Esophagus muscularis mucosa (tissue), 4 donors: ENCODE results near the gene NTM. TPM values are rescaled to one million over a fixed set of nuclear protein-coding genes. Genes with fewer than 3 reads are reported as not detected.

ENCODE experiments used
- DNase-seq: peaks from one replicate; pipeline ENCODE4 v3.0.0-alpha.2; 2017; ENCODE audit errors: extremely low spot score
- H3K27ac ChIP-seq, 4 donors: fragments of 200-600 bp; sonication (generic); replicated peaks in 1 of 4; 1 replicate in 3 of 4; 2 replicates in 1 of 4; pipeline ENCODE4 v1.5.1; 2016 to 2019; ENCODE audit warnings: mild to moderate bottlenecking in 1 of 4
- H3K27me3 ChIP-seq, 4 donors: fragments of 200-600 bp; sonication (generic); one replicate each; pipeline versions ENCODE4 v1.5.1 to v1.6.0; 2016 to 2019
- H3K36me3 ChIP-seq, 4 donors: fragments of 200-600 bp; sonication (generic); one replicate each; pipeline ENCODE4 v1.5.1; 2016 to 2019
- H3K4me1 ChIP-seq, 4 donors: fragments of 200-600 bp; sonication (generic); one replicate each; pipeline ENCODE4 v1.5.1; 2016 to 2019
- H3K4me3 ChIP-seq, 4 donors: fragments of 200-600 bp; sonication (generic); 1 replicate in 2 of 4; 2 replicates in 2 of 4; pipeline ENCODE4 v1.5.1; 2016 to 2019; ENCODE audit warnings: mild to moderate bottlenecking in 4 of 4, moderate library complexity in 1 of 4
- H3K9me3 ChIP-seq, 4 donors: fragments of 200-600 bp; sonication (generic); 1 replicate in 3 of 4; 2 replicates in 1 of 4; pipeline ENCODE4 v1.5.1; 2016 to 2019
- EP300 ChIP-seq: sonication (generic); formaldehyde crosslinking; IDR thresholded peaks from one replicate; pipeline ENCODE4 v1.6.1; 2017; ENCODE audit warnings: antibody characterized with exemption
- POLR2A ChIP-seq: fragments of 450-650 bp; IDR thresholded peaks from one replicate; pipeline ENCODE4 v1.6.1; 2017; ENCODE audit warnings: antibody characterized with exemption, moderate library complexity, mild to moderate bottlenecking, low read depth
- POLR2AphosphoS5 ChIP-seq, 2 donors: sonication (generic); formaldehyde crosslinking; IDR thresholded peaks; one replicate each; pipeline ENCODE4 v1.6.1; 2017; ENCODE audit warnings: antibody characterized with exemption in 2 of 2
- WGBS: methylation state at CpG from one replicate; pipeline ENCODE4 v1.1.5; 2018; 5-methylcytosine and 5-hydroxymethylcytosine counted together
- intact Hi-C: fragments of 100-400 bp; cut with DNase I; formaldehyde crosslinking; loops from one replicate; pipeline ENCODE4 v1.15.1; 2023
- total RNA-seq, 4 donors: library from RNA; depleted of rRNA; stranded (reverse); fragments of >200 nt; gene quantifications; one replicate each; pipeline versions ENCODE4 v1.1.0 to v1.2.1, GENCODE V29; 2016
- TF ChIP-seq, protein P1 (sequence below), 3 experiments: fragments of 200-600 bp in 2 of 3; fragments of 450-650 bp in 1 of 3; sonication (generic) in 2 of 3; IDR thresholded peaks; one replicate each; pipeline ENCODE4 v1.5.1; 2017 to 2019; ENCODE audit warnings: antibody characterized with exemption in 3 of 3, mild to moderate bottlenecking in 2 of 3, moderate library complexity in 1 of 3

The NTM gene
- total RNA-seq, 4 donors from 2014 or later = 5.6 to 25.3 (median 8.3) TPM

DNA sequence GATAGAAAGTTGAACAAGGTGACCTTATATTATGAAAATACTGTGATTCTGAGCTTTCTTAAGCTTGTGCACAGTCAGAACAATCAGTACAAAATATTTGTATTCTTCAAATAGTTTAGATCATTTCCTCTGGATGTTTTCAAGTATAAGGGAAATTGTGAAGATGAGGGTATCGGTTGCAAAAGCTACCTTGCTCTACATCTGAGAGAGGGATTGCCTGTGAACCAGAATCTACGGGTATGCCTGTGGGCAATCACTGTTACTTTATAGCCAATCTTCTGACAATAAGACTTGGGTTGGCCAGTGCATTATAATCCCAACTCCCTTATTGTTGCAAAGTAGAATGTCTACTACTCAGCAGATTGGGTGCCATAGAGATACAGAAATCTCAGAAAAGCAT, 90.5 kb downstream of the NTM start:
- Histone ChIP-seq H3K4me1 (no peaks in the 10 kb centered on the region), H3K9me3 (no peaks in the 10 kb centered on the region), H3K4me3 (no peak overlapping the region), H3K36me3 (no peaks in the 10 kb centered on the region), H3K27ac (no peak overlapping the region), H3K27me3 (peaks cover 0 to 26% (median 0%) of the 10 kb centered on the region in 4 donors)
- WGBS = 38% methylated on average over 2 of the region's 2 CpGs
- intact Hi-C loops = no loop called here
- DNase-seq = no peak
- TF ChIP-seq EP300 = no peak
- TF ChIP-seq POLR2AphosphoS5 (IDR thresholded peaks at IDR 0.05) = no peak
- TF ChIP-seq, protein P1, sequence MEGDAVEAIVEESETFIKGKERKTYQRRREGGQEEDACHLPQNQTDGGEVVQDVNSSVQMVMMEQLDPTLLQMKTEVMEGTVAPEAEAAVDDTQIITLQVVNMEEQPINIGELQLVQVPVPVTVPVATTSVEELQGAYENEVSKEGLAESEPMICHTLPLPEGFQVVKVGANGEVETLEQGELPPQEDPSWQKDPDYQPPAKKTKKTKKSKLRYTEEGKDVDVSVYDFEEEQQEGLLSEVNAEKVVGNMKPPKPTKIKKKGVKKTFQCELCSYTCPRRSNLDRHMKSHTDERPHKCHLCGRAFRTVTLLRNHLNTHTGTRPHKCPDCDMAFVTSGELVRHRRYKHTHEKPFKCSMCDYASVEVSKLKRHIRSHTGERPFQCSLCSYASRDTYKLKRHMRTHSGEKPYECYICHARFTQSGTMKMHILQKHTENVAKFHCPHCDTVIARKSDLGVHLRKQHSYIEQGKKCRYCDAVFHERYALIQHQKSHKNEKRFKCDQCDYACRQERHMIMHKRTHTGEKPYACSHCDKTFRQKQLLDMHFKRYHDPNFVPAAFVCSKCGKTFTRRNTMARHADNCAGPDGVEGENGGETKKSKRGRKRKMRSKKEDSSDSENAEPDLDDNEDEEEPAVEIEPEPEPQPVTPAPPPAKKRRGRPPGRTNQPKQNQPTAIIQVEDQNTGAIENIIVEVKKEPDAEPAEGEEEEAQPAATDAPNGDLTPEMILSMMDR (IDR thresholded peaks at IDR 0.05) = no peak
- TF ChIP-seq POLR2A = no peak

DNA sequence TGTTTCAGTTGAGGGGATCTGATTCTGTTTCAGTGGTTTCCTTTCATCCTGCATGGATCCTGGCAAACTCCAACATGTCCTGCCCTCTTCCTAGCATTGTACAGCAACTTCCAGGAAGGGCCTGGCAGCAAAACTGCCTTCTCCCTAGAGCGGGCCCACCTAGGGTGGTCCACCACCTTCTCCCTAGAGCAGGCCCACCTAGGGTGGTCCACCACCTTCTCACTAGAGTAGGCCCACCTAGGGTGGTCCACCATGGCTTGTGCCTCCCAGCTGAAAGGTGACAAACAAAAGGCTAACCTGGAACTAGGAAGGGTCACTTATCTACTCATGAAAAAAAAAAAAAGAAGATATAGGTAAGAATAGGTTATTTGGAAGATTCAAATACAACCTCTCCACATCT, 92.2 kb downstream of the NTM start:
- TF ChIP-seq POLR2AphosphoS5 (IDR thresholded peaks at IDR 0.05) (no peak), POLR2A (no peak), EP300 (no peak)
- TF ChIP-seq, protein P1 (IDR thresholded peaks at IDR 0.05) = no peak
- intact Hi-C loops = no loop called here

DNA sequence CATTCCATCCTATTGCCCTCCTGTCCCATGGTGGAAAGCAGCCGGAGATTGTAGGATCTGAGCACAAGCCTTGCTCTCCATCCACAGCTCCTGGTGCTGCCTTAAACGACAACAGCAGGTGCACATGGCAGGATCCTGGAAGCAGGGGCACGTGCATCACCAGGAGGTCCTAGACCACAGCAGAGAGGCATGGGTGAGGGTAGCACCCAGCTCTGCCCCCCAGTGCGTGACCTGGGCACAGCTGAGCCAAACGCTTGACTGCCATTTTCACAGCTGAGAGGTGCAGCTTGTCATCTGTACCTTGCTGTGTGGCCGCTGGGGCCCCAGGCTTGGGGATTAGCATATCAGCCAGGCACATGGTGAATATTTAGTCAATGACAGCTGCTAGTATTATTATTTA, 92.7 kb downstream of the NTM start:
- intact Hi-C loops = no loop called here
- no peaks in the 10 kb centered on the region for H3K9me3 ChIP-seq
- no peak overlapping the region for H3K4me3 ChIP-seq
- TF ChIP-seq, protein P1 (IDR thresholded peaks at IDR 0.05) = no peak
- no peak for TF ChIP-seq POLR2AphosphoS5 (IDR thresholded peaks at IDR 0.05)
- no peak for TF ChIP-seq POLR2A
- no peak for TF ChIP-seq EP300
- peaks cover 0 to 31% (median 0%) of the 10 kb centered on the region in 4 donors for H3K27me3 ChIP-seq
- no peak for DNase-seq
- WGBS = 78% methylated on average over 6 of the region's 6 CpGs
- H3K27ac ChIP-seq = no peak overlapping the region
- no peaks in the 10 kb centered on the region for H3K36me3 ChIP-seq
- no peaks in the 10 kb centered on the region for H3K4me1 ChIP-seq

More for the DNA sequence above, 92.2 kb downstream of the NTM start:
- Histone ChIP-seq H3K27me3 (peaks cover 0 to 26% (median 0%) of the 10 kb centered on the region in 4 donors), H3K4me3 (no peak overlapping the region), H3K36me3 (no peaks in the 10 kb centered on the region), H3K27ac (no peak overlapping the region), H3K9me3 (no peaks in the 10 kb centered on the region), H3K4me1 (no peaks in the 10 kb centered on the region)
- DNase-seq = no peak
- WGBS = 67% methylated on average over 1 of the region's 1 CpG

DNA sequence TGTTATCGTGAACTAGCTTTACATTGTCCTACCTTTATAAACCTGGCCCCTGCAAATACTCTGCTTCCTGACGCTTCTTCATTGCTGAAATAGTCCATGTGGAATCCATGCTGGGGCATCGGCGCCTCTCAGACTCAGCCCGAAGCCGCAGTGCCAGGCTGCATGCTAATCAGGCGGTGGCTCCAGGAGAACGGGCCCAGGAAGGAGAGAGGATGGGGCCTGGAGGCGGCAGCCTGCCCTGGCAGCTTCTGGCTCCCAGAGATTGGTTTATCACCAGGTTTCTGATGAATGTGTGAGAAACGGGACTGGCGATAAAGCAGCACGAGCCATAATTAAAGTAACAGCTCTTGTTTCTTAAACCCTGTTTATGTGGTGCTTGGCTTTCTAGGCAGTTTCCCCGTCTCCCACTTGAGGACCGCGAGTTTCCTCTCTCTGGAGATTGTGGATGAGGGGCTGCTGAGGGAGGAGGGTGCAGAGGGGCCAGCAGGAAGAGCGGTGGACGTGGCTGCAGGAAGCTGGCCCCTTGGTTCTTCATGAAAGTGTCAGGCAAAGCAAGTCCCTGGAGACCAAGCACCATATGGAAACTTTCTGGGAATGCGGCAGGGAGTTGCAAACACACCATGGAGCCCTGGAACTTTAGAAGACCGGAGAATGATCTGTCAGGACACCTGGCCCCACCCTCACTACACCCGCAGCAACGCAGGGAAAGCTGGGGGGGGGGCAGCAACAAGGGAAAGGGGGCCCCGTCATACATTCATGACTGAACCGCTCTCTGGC, 93.4 kb downstream of the NTM start:
- DNase-seq = no peak

More for the DNA sequence above, 93.4 kb downstream of the NTM start:
- H3K27ac ChIP-seq = no peak overlapping the region
- H3K27me3 ChIP-seq = peaks cover 0 to 37% (median 0%) of the 10 kb centered on the region in 4 donors
- TF ChIP-seq EP300 = no peak
- TF ChIP-seq, protein P1 (IDR thresholded peaks at IDR 0.05) = no peak
- TF ChIP-seq POLR2AphosphoS5 (IDR thresholded peaks at IDR 0.05) = no peak
- no peak for TF ChIP-seq POLR2A
- no peaks in the 10 kb centered on the region for H3K36me3 ChIP-seq
- 53% methylated on average over 23 of the region's 23 CpGs for WGBS
- H3K4me3 ChIP-seq = no peak overlapping the region
- intact Hi-C loops = no loop called here
- H3K9me3 ChIP-seq = no peaks in the 10 kb centered on the region
- no peaks in the 10 kb centered on the region for H3K4me1 ChIP-seq
